ENCODE results near the gene ENTPD8. TPM values are rescaled to one million over a fixed set of nuclear protein-coding genes. Genes with fewer than 3 reads are reported as not detected.
"Not testable (repeated sequence)": the region's sequence is repeated elsewhere in the genome, so short reads cannot be mapped to it uniquely, and the experiment has no call there.

ENTPD8 gene
- polyA plus RNA-seq, 10 donors = 0.17 to 0.71 (median 0.32) TPM

DNA sequence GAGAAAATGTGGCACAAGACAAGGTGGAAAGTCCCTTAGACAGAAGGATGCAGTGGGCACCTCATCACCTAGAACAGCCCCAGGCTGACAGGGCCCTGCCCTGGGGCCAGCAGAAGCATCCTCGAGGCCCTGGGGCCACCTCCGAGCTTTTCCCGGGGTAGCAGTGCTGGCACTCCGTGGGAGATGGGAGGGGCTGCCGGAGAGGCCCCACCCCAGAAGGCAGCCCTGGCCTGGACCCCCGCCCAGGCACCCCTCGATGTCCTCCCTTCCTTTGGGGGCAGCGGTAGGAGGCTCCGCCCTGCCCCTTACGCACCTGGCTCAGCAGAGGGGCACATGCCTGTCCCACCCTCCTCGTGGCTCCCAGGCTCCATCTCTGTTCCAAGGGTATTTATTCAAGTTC is 35.7 kb upstream of the ENTPD8 start:
- DNase-seq = no peak

DNA sequence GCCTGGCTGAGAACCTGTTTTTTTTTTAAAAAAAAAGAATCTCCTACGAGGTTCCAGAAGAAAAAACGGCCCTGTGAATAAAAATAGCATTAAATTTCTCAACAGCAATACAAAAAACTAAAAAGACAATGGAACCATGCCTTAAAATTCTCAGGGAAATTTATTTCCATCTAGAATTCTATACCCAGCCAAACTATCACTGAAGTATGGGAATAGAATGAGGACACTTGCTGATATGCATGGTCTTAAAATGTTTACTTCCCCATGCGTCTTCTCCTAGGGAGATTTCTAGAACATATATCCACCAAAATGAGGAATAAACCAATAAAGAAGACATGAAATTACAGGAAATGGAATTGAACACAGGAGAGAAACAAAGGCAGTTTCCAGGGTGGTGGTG is 34.5 kb upstream of the ENTPD8 start:
- no peak for DNase-seq

DNA sequence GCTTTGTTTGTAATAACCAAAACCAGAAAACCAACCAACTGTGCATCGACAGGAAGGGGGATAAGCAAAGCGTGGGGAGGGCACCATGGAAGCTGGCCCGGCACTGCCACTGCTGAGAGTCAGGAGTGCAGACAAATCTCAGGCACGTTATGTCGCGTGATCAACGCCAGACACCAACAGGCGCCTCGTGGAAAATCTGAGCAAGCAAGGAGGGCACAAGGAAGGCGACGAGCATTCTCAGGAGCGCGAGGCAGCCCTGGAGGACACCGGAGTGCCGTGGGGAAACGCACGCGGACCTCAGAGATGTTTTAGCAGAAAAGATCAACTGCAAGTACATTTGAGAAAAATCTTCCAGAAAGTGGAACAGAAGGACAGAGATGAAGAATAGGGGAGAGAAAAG is 33.1 kb upstream of the ENTPD8 start:
- no peak for DNase-seq

GRCh38 chr9:137470785-137471184 is 29.6 kb upstream of the ENTPD8 start:
- DNase-seq = no peak

DNA sequence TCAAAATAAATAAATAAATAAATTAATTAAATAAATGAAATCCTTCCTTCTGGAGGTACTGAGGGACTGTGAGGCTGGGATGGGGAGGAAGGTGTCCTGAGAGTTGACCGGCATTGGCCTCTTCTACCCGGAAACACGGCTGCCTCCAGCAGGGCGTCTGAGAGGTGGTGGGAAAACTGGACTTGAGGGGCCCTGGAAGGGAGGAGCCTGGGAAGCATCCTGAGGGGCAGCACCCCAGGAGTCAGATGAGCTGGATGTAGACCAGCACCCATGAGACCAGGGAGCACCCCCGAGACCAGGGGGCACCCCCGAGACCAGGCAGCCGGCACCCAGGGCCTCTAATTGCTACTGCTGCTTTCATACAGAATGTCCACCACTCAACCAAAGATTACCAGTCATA is 26.7 kb upstream of the ENTPD8 start:
- no peak for DNase-seq

GRCh38 chr9:137467161-137467581 is 26.0 kb upstream of the ENTPD8 start:
- no peak for DNase-seq

DNA sequence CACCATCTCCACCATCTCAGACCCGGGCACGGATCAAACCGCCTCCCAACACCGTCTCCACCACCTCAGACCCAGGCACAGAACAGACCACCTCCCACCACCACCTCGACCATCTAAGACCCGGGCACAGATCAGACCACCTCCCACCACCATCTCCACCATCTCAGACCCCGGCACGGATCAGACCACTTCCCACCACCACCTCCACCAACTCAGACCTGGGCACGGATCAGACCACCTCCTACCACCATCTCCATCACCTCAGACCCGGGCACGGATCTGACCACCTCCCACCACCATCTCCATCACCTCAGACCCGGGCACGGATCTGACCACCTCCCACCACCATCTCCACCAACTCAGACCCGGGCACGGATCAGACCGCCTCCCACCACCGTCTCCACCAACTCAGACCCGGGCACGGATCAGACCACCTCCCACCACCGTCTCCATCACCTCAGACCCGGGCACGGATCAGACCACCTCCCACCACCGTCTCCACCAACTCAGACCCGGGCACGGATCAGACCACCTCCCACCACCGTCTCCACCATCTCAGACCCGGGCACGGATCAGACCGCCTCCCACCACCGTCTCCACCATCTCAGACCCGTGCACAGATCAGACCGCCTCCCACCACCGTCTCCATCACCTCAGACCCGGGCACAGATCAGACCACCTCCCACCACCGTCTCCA is 25.4 kb upstream of the ENTPD8 start:
- DNase-seq = not testable (repeated sequence)

DNA sequence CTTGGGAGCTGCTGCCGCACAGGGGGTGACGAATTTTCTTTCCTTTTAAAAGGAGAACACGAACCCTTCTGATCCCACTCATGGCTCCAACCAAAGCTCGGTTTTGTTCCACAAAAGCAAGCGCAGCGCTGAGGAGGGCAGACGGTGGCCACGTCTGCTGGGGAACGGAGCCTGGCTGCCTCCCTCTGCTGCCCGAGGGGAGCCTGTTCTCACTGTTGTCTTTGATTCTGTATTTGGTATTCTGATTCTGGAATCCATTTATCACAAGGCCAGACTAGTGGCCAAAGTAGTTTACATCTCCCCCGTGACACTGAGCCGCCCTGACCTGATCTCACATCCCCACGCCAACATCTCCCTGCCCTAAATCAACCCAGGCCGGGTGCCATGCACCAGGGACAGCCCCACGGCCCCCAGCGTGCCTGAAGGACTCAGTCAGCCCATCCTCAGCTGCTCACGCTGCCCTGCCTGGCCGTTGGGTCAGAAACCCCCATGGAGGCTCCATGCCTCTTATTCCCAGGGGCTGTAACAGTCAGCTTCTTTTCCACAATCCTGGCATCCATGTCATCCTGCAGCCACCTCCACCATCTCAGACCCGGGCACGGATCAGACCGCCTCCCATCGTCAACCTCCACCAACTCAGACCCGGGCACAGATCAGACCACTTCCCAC is 24.7 kb upstream of the ENTPD8 start:
- DNase-seq = no peak

GRCh38 chr9:137465000-137465719 is 24.0 kb upstream of the ENTPD8 start:
- DNase-seq = no peak

GRCh38 chr9:137464291-137464999 is 23.3 kb upstream of the ENTPD8 start:
- no peak for DNase-seq

DNA sequence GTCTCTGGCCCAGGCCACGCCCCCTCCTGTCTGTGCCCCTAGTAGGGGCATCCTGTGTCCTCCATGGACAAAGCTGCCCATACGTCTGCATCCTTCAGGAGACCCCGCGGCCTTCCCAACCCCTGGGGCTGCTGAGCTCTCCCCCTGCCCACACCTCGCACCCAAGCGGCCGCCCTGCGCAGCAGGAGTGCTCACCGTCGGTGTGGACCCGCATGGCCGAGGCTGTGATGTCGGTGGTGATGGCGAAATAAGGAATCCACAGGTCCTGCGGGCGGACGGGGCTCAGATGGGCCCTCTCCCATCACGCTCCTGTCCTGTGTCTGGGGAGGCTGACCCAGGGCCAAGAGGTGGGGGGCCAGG is 22.8 kb upstream of the ENTPD8 start:
- DNase-seq = no peak

- no peak for DNase-seq
Measured at GRCh38 chr9:137462986-137463930, 22.1 kb upstream of the ENTPD8 start.

GRCh38 chr9:137462396-137462985 is 21.3 kb upstream of the ENTPD8 start:
- no peak for DNase-seq

GRCh38 chr9:137461663-137462395 is 20.7 kb upstream of the ENTPD8 start:
- peak in 1 of 3 donors; percentile 59 for DNase-seq

- no peak for DNase-seq
Measured at GRCh38 chr9:137461316-137461662, 20.1 kb upstream of the ENTPD8 start.

GRCh38 chr9:137460363-137461315 is 19.5 kb upstream of the ENTPD8 start:
- peak in 1 of 3 donors; percentile 13 for DNase-seq

GRCh38 chr9:137459601-137460362 is 18.6 kb upstream of the ENTPD8 start:
- no peak for DNase-seq

GRCh38 chr9:137459152-137459600 is 18.0 kb upstream of the ENTPD8 start, which contains the start of gene NSMF:
NSMF (minus strand) TSS chr9:137459334; CDS start chr9:137459102, 232 bp downstream.
- peak; percentile 89 to 94 (median 94) for DNase-seq

Data from muscle of back (tissue), 11 donors.